Ovary (tissue), 3 donors: ENCODE results near the gene CRP.

Experiments
- CTCF ChIP-seq, 3 donors: fragments of 450-650 bp in 2 of 3; fragments of 200-600 bp in 1 of 3; IDR thresholded peaks; one replicate each; pipeline versions ENCODE4 v1.5.1 to v1.8.0; 2016 to 2022; ENCODE audit warnings: antibody characterized with exemption in 3 of 3, mild to moderate bottlenecking in 1 of 3
- EP300 ChIP-seq: sonication (generic); formaldehyde crosslinking; IDR thresholded peaks from one replicate; pipeline ENCODE4 v1.6.1; 2017; ENCODE audit warnings: antibody characterized with exemption
- donor health status: DM: no; HTN: no; CAD: no.

GRCh38 chr1:159719990-159720389 lies 5.6 kb upstream of the CRP start:
- TF ChIP-seq EP300 (no peak), CTCF (IDR thresholded peaks at IDR 0.05) (no peak)
